Sigmoid colon (tissue), 7 donors: ENCODE results near the gene PPID. TPM values are rescaled to one million over a fixed set of nuclear protein-coding genes. Genes with fewer than 3 reads are reported as not detected.

Experiments used
- DNase-seq: peaks from one replicate; pipeline ENCODE4 v3.0.0-alpha.2; 2019
- H3K27ac ChIP-seq, 4 donors: fragments of 200-600 bp; sonication (generic); one replicate each; pipeline ENCODE4 v1.5.1; 2016 to 2019; ENCODE audit warnings: mild to moderate bottlenecking in 1 of 4
- H3K27me3 ChIP-seq, 3 donors: fragments of 200-600 bp; sonication (generic); one replicate each; pipeline ENCODE4 v1.5.1; 2019; ENCODE audit warnings: mild to moderate bottlenecking in 1 of 3
- H3K36me3 ChIP-seq, 4 donors: fragments of 200-600 bp; sonication (generic); one replicate each; pipeline ENCODE4 v1.5.1; 2016 to 2019
- H3K4me1 ChIP-seq, 4 donors: fragments of 200-600 bp; sonication (generic); one replicate each; pipeline ENCODE4 v1.5.1; 2017 to 2019
- H3K4me3 ChIP-seq, 4 donors: fragments of 200-600 bp; sonication (generic); one replicate each; pipeline ENCODE4 v1.5.1; 2017 to 2019; ENCODE audit warnings: mild to moderate bottlenecking in 2 of 4, moderate library complexity in 1 of 4
- H3K9me3 ChIP-seq, 4 donors: fragments of 200-600 bp in 3 of 4; sonication (generic) in 3 of 4; one replicate each; pipeline versions ENCODE4 v1.5.1 to v1.6.1; 2013 to 2019
- EP300 ChIP-seq, 4 donors: sonication (generic); formaldehyde crosslinking; IDR thresholded peaks; one replicate each; pipeline ENCODE4 v1.6.1; 2017; ENCODE audit warnings: antibody characterized with exemption in 4 of 4
- POLR2A ChIP-seq, 2 donors: fragments of 450-650 bp; IDR thresholded peaks; one replicate each; pipeline ENCODE4 v1.6.1; 2016; ENCODE audit warnings: antibody characterized with exemption in 2 of 2, mild to moderate bottlenecking in 2 of 2, moderate library complexity in 2 of 2
- POLR2AphosphoS5 ChIP-seq, 4 donors: sonication (generic); formaldehyde crosslinking; IDR thresholded peaks; one replicate each; pipeline ENCODE4 v1.6.1; 2017; ENCODE audit warnings: antibody characterized with exemption in 4 of 4
- WGBS, 2 donors: extraction: QIAGEN DNeasy Blood & Tissue Kit; methylation state at CpG; one replicate each; pipeline ENCODE4 v1.1.7; 2013; 5-methylcytosine and 5-hydroxymethylcytosine counted together
- intact Hi-C: fragments of 100-400 bp; cut with DNase I; formaldehyde crosslinking; loops from one replicate; pipeline ENCODE4 v1.15.1; 2023
- polyA plus RNA-seq, 3 donors: library from polyadenylated mRNA; stranded (reverse); fragments of 200-250 nt; gene quantifications; one replicate each; pipeline ENCODE4 v1.2.3, GENCODE V29; 2013
- total RNA-seq, 4 donors: library from RNA; depleted of rRNA; stranded (reverse); fragments of >200 nt; gene quantifications; one replicate each; pipeline ENCODE4 v1.1.0, GENCODE V29; 2016
- TF ChIP-seq, protein P1 (sequence below), 4 experiments: fragments of 450-650 bp in 3 of 4; fragments of 200-600 bp in 1 of 4; IDR thresholded peaks; one replicate each; pipeline ENCODE4 v1.5.1; 2016 to 2019; ENCODE audit warnings: antibody characterized with exemption in 4 of 4, mild to moderate bottlenecking in 3 of 4, moderate library complexity in 2 of 4
- donor health status: healthy with polysubstance abuse.
- donor health status: Bipolar disorder and iron deficiency.
- donor health status: healthy.

Gene PPID
- total and polyA plus RNA-seq, 7 donors = 17.4 to 54.8 (median 26.6) TPM

DNA sequence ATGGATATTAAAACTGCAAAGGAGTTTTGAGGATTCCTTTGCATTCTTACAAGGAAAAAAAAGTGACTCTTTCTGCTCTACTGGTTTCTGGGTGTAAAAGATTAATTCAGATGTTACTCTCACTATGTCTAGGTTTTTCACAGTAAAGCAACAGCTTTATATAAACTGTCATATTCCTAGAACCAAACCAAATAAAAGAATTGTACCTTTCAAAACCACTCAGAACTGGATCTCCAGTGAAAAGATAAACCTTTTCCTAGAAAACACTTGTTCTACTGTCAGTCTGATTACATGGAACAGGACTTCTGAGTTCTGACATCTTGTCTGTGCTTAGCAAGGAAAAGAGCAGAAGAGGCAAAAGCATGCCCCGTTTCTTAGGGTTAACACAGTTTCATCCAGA lies 5.0 kb upstream of the PPID start:
- DNase-seq = no peak
- H3K27me3 ChIP-seq = no peaks in the 10 kb centered on the region
- TF ChIP-seq POLR2A (IDR thresholded peaks at IDR 0.05) = no peak
- no peaks in the 10 kb centered on the region for H3K36me3 ChIP-seq
- intact Hi-C loops = no loop called here
- WGBS, 2 donors = 73 to 77% methylated on average over 1 of the region's 1 CpG
- no peak overlapping the region for H3K4me3 ChIP-seq
- peaks cover 0 to 7% (median 0%) of the 10 kb centered on the region in 4 donors for H3K4me1 ChIP-seq
- no peak overlapping the region for H3K27ac ChIP-seq
- no peaks in the 10 kb centered on the region for H3K9me3 ChIP-seq

DNA sequence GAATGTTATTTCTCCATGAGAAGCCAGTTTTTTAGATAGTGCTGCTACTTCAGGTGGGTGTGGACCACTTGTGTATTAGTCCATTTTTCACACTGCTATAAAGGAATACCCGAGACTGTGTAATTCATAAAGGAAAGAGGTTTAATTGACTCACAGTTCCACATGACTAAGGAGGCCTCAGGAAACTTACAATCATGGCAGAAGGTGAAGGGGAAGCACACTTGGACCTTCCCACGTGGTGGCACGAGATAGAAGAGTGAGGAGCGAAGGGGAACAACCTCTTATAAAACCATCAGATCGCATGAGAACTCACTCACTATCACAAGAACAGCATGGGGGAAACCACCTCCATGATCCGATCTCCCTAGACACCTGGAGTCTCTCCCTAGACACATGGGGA lies 3.4 kb upstream of the PPID start:
- Histone ChIP-seq H3K4me1 (peaks cover 0 to 16% (median 8%) of the 10 kb centered on the region in 4 donors), H3K27me3 (no peaks in the 10 kb centered on the region), H3K9me3 (no peaks in the 10 kb centered on the region), H3K4me3 (no peak overlapping the region), H3K27ac (no peak overlapping the region), H3K36me3 (no peaks in the 10 kb centered on the region)
- intact Hi-C loops = no loop called here
- TF ChIP-seq, protein P1, sequence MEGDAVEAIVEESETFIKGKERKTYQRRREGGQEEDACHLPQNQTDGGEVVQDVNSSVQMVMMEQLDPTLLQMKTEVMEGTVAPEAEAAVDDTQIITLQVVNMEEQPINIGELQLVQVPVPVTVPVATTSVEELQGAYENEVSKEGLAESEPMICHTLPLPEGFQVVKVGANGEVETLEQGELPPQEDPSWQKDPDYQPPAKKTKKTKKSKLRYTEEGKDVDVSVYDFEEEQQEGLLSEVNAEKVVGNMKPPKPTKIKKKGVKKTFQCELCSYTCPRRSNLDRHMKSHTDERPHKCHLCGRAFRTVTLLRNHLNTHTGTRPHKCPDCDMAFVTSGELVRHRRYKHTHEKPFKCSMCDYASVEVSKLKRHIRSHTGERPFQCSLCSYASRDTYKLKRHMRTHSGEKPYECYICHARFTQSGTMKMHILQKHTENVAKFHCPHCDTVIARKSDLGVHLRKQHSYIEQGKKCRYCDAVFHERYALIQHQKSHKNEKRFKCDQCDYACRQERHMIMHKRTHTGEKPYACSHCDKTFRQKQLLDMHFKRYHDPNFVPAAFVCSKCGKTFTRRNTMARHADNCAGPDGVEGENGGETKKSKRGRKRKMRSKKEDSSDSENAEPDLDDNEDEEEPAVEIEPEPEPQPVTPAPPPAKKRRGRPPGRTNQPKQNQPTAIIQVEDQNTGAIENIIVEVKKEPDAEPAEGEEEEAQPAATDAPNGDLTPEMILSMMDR (IDR thresholded peaks at IDR 0.05) = no peak
- TF ChIP-seq EP300 (IDR thresholded peaks at IDR 0.05) = no peak
- TF ChIP-seq POLR2AphosphoS5 (IDR thresholded peaks at IDR 0.05) = no peak
- TF ChIP-seq POLR2A (IDR thresholded peaks at IDR 0.05) = no peak
- 90 to 91% methylated on average over 6 of the region's 6 CpGs for WGBS, 2 donors
- DNase-seq = no peak

DNA sequence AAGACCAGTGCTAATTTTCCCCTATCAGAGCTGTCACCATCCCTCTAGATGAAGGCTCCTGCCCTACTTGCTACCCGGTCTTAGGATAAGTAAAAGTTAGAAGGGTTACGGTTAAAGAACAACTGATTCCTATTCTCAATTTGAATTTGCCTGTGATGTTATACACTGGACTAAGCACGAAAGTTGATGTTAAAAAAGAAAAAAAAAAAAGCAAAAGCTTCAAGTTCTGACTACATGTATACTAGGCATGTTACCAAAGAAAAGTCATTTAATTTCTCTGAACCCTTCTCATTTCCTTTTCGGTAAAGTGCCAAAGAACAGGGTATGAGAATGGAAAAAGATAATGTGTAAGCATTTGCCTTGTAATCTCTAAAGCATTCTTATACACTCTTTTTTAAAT lies 1.4 kb upstream of the PPID start:
- intact Hi-C loops = loop anchor here (5.0 kb wide), 1 partner anchor 478 kb away; no protein-coding TSS in a partner anchor
- 88 to 89% methylated on average over 4 of the region's 4 CpGs for WGBS, 2 donors
- TF ChIP-seq, protein P1 (IDR thresholded peaks at IDR 0.05) = no peak
- TF ChIP-seq POLR2A (IDR thresholded peaks at IDR 0.05) = no peak
- no peak for TF ChIP-seq EP300 (IDR thresholded peaks at IDR 0.05)
- no peak for TF ChIP-seq POLR2AphosphoS5 (IDR thresholded peaks at IDR 0.05)
- Histone ChIP-seq H3K4me1 (peaks cover 0 to 14% (median 11%) of the 10 kb centered on the region in 4 donors), H3K36me3 (peaks cover 0 to 9% (median 5%) of the 10 kb centered on the region in 4 donors), H3K27me3 (no peaks in the 10 kb centered on the region), H3K4me3 (no peak overlapping the region), H3K27ac (no peak overlapping the region), H3K9me3 (no peaks in the 10 kb centered on the region)
- DNase-seq = no peak

DNA sequence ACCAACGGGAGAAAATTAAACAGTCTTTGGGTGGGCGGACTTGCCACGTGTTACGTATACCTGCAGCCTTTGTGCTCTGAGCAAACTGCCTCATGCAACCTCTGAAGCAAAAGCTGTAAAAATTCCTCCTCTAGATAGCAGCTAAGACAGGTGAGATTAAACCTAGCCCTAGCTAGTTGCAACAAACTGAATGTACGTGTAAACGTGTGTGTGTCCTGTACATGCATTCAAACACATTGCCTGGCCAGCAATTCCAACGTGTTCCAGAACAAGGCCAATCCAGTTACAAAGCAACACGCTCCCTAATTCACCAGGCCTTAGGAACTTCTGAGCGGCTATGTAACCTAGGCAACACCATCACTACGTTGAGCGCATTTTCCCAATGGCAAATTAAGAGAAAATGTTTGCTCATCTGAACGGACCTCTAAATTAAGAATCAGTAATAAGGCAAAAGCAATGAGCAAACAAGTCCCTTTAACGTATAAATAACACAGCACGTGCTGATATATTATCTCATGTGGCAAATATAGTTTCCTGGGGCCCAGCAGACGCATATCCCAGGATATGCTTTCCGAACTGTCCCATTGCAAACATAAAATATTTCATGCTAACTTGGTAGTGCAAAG lies 792 bp downstream of the PPID start:
- Histone ChIP-seq H3K36me3 (peaks cover 6 to 31% (median 8%) of the 10 kb centered on the region in 4 donors), H3K4me1 (peaks cover 0 to 14% (median 11%) of the 10 kb centered on the region in 4 donors), H3K4me3 (peak overlapping the region; percentile 61 to 85 (median 72)), H3K27me3 (no peaks in the 10 kb centered on the region), H3K27ac (peak overlapping the region; percentile 82 to 92 (median 89)), H3K9me3 (no peaks in the 10 kb centered on the region)
- DNase-seq = no peak
- TF ChIP-seq POLR2AphosphoS5 (IDR thresholded peaks at IDR 0.05) (no peak), EP300 (IDR thresholded peaks at IDR 0.05) (no peak), POLR2A (IDR thresholded peaks at IDR 0.05) (no peak)
- TF ChIP-seq, protein P1 (IDR thresholded peaks at IDR 0.05) = no peak
- 4 to 18% methylated on average over 16 of the region's 16 CpGs for WGBS, 2 donors
- intact Hi-C loops = loop anchor here (2.0 to 5.0 kb wide), 3 partner anchors 46 to 480 kb away; partner anchors contain the start of gene FNIP2

DNA sequence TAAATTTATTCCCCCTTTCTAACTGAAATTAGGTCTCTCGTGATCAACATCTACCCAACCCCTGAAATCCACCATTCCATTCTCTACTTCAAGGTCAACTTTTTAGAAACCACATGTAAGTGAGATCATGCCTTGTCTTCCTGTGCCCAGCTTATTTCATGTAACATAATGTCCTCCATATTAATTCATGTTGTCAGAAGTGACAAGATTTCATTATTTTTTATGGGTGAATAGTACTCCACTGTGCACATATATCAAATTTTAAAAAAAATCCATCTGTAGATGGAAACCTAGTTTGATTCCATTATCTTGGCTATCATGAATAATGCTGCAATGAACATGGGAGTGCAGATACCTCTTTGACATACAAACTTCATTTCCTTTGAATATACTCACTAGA lies 1.5 kb downstream of the PPID start:
- 92 to 96% methylated on average over 1 of the region's 1 CpG for WGBS, 2 donors
- no peak for DNase-seq
- no peak overlapping the region for H3K4me3 ChIP-seq
- H3K27me3 ChIP-seq = no peaks in the 10 kb centered on the region
- H3K9me3 ChIP-seq = no peaks in the 10 kb centered on the region
- H3K27ac ChIP-seq = no peak overlapping the region
- peaks cover 7 to 38% (median 9%) of the 10 kb centered on the region in 4 donors for H3K36me3 ChIP-seq
- H3K4me1 ChIP-seq = peaks cover 0 to 14% (median 11%) of the 10 kb centered on the region in 4 donors
- TF ChIP-seq POLR2AphosphoS5 (IDR thresholded peaks at IDR 0.05) (no peak), EP300 (IDR thresholded peaks at IDR 0.05) (no peak), POLR2A (IDR thresholded peaks at IDR 0.05) (no peak)
- TF ChIP-seq, protein P1 (IDR thresholded peaks at IDR 0.05) = no peak
- intact Hi-C loops = loop anchor here (2.0 to 5.0 kb wide), 3 partner anchors 47 to 481 kb away; partner anchors contain the start of gene FNIP2
